IPS-NIHi7 (cell line): ENCODE results near the gene FOXL3.
"Not testable (repeated sequence)": the region's sequence is repeated elsewhere in the genome, so short reads cannot be mapped to it uniquely, and the experiment has no call there.

ENCODE experiments used
- DNase-seq: peaks from one replicate; pipeline ENCODE4 v3.0.0; 2012; ENCODE audit warnings: mixed read lengths; ENCODE audit errors: extremely low spot score

The FOXL3 gene

DNA sequence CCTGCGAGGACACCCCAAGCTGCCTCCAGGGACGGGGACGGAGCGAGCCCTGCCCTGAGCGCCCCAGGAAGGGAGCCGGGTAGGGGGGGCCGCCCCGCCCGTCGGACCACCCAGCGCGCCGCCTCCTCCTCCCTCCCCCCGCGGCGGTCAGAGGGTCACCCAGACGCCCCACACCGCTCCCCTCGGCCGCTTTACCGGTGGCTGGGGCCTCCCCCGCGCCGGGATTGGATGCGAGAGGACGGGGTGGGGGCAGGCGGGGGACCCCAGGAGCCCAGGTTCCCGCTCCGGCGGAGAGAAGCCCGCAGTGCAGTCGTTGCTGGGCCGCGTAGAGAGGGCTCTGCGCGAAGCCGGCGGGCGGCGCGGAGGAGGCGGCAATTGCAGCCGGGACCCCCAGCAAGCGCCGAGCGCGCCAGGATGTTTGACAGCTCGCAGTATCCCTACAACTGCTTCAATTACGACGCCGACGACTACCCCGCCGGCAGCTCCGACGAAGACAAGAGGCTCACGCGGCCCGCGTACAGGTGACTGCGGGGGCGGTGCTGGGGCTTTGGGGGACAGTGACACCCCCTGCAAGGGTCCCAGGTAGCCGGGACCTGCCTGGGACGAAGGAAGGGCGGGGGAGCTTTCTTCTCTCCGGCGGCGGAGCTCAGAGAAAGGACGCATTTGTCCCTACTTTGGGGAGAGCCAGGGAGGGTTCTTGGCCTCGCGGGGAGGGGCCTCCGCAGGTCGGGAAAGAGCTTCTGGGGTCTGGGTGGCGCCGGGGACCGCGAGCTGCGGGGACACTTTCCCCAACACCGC is at the start of gene FOXL3:
TSS of gene FOXL3 (plus strand) at position 415 of the 798 bp plus-strand sequence. CDS start at position 415, 0 bp downstream.
- no peak for DNase-seq

DNA sequence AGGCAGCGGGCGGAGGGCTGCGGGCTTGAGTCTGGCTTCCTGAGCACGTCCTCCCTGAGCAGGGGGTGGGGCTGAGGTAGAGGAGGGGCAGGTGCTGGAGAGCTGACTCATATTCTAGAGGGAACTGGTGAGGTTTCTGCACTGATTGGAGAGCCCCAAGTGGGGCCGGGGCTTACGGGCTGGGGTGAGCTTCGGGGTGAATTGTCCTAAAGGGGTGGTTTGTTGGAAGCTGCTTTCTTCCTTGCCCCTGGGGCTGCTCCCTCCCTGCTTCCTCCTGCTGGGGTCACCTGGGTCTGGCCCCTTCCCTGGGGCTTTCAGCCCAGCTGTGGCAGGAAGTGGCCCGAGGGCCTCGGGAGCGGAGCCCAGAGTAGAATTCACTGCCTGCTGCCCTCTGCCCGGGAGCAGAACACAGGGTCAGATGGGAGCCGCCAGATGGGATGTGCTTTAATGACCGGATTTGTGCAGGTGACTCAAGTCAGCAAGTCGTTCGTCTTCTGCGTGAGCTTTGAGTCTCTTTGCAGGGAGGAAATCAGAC is 49.0 kb upstream of the FOXL3 start:
- peak; percentile 70 for DNase-seq

DNA sequence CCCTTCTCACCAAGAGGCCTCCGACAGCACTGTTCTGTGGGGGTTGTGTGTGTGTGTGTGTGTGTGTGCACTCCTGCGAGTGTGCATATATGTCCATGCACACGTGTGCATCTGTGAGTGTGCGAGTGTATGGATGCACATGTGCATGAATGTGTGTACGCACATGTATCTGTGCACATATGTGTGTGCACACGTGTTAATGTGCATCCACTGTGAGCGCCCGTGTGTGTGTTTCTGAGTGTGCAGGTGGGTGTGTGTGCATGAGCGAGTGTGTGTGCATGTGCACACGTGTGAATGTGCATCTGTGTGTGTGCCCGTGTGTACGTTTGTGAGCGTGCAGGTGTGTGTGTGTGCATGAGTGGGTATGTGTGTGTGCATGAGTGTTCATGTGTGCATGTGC is 48.5 kb upstream of the FOXL3 start:
- DNase-seq, result no peak

DNA sequence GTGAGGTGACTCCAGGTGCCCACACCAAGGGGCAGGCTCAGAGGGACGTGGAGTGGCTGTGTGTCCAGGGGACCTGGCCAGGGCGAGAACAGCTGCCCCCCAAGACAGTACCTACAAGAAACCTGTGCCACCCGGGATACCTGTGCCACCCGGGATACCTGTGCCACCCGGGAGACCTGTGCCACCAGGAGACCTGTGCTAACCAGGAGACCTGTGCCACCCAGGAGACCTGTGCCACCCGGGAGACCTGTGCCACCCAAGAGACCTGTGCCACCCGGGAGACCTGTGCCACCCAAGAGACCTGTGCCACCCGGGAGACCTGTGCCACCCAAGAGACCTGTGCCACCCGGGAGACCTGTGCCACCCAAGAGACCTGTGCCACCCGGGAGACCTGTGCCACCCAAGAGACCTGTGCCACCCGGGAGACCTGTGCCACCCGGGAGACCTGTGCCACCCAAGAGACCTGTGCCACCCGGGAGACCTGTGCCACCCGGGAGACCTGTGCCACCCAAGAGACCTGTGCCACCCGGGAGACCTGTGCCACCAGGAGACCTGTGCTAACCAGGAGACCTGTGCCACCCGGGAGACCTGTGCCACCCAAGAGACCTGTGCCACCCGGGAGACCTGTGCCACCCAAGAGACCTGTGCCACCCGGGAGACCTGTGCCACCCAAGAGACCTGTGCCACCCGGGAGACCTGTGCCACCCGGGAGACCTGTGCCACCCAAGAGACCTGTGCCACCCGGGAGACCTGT is 47.0 kb upstream of the FOXL3 start:
- not testable (repeated sequence) for DNase-seq

DNA sequence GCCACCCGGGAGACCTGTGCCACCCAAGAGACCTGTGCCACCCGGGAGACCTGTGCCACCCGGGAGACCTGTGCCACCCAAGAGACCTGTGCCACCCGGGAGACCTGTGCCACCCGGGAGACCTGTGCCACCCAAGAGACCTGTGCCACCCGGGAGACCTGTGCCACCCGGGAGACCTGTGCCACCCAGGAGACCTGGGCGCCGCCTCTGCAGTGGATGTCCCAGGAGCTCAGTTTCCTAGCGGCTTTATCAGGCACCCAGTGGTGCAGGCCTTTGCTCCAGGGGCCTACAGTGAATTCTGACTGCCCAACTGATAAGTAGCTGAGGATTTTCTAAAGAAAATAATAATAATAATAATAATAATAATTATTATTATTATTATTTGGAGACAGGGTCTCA is 46.4 kb upstream of the FOXL3 start:
- not testable (repeated sequence) for DNase-seq

DNA sequence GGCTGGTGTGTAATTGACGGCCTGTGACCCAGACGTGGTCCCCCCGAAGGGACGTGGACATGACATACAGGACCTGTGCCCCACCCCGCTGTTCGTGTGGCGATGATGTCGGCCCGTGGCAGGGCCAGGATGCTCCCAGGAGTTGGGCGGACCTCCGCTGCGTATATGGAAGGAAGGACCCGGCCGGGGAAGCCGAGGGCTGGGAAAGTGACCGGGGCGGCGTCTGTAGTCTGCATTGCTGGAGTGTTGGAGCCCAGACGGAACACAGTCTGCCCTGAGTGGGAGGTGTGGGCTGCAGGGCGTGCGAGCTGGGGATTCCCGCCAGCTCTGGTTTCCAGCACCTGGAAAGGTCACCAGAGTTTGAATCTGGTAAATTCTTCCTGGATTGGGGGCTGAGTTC is 45.0 kb upstream of the FOXL3 start:
- DNase-seq, result no peak

DNA sequence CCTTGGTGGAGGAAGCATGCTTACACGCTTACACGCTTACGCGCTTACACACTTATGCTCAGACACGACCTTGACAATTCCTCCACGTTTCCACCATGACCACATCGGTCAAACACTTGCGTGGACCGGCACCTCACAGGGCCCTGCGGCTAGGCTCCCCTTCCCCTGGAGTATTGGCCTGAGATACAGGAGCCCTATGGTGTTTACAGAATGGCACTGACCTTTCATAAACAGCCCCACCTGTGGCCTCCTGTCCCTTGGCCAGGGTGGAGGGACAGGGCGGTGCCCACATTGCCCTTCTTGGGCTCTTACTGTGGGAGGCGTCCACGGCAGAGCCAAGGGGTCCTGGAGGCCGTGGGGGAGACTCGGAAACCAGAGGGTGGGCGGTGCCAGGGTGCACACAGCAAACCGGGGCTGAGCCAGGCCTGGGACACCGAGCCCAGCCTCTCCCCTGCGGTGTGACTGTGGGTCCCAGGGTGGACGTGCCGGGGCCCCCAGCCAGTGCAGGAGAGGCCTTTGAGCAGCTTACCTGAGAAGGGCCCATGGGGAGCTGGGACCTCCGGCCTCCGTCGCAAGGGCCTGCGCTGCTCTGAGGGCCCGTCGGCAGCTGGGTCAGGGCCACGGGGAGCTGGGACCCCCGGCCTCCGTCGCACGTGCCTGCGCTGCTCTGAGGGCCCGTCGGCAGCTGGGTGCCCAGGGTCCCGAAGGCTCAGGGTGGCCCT is 44.2 kb upstream of the FOXL3 start:
- no peak for DNase-seq

DNA sequence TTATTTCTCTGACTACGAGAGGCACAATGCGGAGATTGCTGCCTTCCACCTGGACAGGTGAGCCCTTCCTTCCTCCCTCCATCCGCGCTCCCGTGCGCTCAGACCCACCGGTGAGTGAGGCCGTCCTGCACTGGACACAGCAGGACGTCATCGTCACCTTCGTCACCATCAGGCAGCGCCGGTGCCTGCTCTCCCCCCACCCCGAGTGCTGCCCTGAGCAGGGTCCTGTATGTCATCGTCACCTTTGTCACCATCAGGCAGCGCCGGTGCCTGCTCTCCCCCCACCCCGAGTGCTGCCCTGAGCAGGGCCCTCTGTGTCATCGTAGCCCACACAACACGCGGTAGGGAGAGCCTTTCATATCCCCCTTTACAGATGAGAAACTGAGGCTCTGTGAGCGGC is 43.5 kb upstream of the FOXL3 start:
- no peak for DNase-seq

DNA sequence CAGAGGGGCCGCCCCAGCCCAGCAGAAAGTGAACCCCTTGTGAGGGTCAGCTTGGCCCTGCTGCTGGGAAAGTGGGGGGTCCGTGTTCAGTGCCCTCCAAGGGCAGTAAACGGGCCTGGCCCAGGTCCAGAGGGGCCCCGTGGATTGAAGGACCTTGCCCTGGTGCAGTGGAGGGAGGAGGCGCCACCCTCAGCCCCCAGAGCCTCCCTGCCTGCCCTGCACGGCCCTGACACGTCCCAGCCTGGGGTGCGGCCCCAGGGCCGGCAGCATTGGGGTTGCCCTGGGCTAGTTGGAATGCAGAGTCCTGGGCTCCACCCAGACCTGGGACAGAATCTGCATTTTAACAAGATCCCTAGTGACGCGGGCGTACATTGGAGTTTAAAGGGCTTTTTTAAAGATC is 42.8 kb upstream of the FOXL3 start:
- no peak for DNase-seq

DNA sequence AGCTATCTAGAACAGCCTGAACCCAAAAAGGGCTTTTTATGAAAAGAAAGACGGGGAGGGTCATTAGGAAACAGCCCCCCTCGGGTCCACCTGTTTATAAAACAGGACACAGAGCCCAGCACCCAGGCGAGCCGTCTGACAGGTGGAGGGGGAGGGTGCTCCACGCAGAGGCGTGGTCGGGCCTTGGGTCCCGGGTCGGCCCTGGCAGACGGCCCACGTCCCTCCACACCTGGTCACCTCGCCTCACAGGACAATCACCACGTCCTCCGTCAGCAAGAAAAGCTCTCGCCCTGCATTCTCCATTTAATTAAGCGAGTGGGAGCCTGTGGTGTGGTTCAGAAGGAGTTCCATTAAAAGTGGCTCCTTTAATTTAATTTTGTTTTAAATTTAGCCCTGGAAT is 42.3 kb upstream of the FOXL3 start:
- DNase-seq, result no peak

DNA sequence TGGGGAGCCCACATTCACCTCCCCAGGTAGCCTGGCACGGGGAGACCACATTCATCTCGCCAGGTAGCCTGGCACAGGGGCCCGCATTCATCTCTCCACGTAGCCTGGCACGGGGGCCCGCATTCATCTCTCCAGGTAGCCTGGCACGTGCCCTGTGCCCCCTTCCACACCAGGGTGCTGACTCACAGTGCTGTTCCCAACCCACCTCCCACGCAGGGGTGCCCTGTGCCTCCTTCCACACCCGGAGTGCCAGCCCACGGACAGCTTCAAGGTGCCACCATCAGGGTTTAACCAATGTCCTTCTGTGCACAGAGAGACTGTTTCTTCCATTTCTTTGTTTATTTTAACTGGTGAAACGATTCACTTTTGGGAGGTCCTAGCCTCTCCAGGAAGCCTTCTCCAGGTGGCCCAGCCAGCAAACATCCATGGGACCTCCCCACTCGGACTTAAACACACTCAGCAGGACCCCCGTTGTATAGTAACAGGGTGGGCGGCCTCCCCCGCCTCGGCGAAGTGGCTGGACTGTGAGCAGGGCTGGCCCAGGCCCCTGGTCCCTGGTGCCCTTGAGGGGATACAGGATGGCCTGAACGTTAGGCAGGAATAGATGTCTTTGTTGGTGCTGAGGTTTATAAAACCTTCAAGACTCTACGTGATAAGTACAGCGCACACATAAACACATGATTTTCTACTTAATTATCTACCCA is 41.1 kb upstream of the FOXL3 start:
- DNase-seq, result no peak

DNA sequence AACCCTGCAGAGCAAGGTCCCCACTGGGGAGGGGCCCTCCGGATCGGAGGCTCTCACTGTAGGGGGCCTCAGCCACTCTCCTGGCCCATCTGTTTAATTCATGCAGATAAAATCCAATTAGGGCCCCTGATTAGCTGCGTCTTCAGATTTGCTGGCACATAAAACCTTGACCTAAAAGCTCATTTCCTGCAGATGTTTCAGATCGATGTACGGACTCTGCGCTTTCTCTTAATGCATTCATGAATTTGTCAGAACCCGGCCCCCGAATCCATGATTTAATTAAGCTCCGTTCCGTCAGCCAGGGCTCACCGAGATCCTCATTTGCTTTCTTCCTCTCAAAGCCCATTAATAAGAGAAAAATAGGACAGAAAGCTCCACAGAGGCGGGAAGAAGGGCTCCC is 40.0 kb upstream of the FOXL3 start:
- no peak for DNase-seq

DNA sequence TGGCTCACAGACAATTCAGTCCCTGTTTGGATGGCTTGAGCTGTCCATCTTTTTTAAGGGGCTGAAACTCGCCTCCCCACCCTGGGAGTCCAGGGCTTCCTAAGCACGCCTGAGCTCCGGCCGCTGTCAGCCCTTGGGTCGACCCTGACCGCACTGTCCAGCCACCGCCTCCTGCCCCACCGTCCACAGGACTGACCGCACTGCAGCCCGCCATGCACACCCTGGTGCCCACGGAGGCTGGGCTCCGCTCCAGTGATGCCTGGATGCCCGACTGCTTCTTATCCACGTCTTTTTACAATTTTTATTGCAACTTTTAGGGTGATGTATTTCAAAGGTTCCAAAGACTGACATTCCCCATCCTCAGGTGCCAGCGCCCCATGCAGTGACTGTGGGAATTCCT is 39.4 kb upstream of the FOXL3 start:
- no peak for DNase-seq

DNA sequence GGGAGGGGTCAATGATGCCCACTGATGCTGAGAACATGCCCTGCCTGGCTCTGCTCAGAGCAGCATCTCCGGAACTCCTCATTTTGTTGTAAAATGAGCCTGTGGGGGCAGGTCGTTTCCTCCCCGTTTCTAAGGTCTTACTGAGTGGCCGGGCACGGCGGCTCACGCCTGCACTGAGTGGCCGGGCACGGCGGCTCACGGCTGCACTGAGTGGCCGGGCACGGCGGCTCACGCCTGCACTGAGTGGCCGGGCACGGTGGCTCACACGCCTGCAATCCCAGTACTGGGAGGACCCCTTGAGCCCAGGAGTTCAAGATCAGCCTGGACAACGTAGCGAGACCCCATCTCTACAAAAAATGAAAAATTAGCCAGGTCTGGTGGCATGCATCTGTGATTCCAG is 39.0 kb upstream of the FOXL3 start:
- no peak for DNase-seq

DNA sequence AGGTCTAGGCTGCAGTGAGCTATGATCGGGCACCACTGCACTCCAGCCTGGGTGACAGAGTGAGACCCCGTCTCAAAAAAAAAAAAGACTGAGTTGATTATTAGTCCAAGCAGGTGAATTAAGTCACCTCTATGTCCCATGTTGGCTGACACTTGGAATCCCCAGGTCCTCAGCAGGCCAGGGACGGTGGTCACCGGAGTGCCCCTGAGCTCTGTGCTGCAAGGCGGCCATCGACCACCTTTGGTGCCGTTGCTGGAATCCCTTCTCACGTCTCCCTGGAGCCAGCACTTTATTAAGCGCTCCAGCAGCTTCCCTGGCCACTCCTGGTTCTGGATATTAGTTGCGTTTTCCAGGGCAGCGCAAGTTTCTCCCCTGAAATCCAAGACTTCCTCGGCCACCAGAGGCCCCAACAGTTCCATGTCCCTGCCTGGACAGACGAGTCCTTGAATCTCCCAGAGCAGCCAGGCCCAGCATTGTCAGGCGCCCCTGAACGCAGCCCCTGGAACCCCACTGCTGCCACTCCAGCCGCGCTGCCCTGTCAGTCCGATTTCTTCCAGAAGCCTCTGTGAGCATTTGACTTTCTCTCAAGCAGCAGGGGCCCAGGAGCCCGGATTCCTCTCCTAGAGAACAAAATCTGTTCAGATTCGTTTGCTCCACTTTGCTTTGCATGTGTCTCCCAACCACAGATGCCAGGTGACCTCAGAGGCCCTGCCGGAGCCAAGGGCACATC is 38.4 kb upstream of the FOXL3 start:
- no peak for DNase-seq

DNA sequence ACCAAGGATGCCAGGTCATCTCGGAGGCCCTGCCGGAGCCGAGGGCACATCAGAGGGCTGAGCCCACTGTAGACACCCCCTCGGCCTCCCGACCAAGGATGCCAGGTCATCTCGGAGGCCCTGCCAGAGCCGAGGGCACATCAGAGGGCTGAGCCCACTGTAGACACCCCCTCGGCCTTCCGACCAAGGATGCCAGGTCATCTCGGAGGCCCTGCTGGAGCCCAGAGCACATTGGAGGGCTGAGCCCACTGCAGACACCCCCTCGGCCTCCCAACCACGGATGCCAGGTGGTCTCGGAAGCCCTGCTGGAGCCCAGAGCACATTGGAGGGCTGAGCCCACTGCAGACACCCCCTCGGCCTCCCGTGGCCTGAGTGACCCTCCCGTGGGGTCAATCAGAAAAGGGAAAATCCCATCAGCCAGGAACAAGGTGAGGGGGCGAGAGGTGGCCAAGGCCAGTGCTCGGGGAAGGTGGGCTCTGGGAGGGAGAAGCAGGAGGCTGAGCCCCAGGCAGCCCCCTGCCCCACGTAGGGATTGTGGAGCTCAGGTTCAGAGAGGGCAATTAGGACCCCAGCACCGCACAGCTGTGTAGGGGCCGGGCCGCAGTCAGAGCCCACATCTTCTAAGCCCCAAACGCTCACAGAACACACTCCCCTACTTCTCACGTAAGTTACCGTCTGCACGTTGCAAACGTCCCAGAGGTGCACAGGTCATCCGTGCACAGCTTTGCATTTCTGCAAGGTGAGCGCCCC is 37.6 kb upstream of the FOXL3 start:
- DNase-seq, result no peak

DNA sequence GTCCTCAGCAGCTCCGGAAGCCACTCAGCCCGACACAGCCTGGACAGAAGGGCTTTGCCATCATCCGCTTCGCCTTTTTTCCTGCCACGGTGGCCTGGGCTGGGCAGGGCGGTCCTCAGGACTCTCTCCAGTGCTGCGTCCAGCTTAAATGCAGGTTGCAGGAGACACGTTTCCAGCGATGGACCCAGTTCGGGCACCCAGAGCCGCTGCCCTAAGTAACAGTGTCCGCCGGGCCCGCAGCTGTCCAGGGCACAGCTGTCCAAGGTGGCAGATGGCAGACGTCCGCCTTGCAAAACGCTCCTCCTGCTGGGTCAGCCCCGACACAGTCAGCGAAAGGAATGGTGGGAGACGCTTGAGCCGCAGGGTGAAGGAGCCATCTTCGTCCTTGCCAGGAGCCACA is 37.0 kb upstream of the FOXL3 start:
- DNase-seq, result no peak

DNA sequence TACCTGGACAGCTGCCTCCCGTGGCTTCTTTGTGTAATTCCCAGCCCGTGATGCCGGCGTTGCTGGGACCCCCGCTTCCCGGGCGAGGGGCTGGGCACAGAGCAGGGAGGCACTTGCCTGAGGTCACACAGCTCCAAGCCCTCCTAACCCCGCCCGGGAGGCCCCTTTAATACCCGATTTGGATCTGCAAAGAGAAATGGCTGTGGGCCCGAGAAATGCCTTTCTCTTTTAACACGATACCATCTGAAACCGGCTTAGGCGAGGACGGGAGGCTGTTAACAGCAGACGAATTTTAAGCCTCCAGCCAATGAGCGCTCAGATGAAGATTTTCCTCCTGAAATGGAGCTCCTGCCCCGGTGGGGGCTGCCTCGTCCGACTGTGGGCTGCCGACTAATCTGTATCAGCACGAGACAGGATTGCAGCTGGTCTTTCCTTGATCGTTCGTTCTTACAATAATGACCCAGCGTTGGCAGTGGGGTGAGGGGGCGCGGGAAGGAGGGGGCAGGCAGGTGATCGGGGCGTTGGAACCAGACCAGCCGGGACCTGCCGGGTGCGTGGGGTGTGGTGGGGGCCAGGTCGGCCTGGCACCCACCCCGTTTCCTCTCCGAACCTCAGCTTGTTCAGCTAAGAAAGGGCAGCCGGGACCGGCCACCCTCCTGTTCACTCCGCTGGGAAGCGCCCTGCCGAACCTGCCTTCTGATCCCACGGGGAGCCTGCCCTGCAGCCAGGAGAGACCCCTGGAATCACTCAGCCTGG is 36.2 kb upstream of the FOXL3 start:
- no peak for DNase-seq

DNA sequence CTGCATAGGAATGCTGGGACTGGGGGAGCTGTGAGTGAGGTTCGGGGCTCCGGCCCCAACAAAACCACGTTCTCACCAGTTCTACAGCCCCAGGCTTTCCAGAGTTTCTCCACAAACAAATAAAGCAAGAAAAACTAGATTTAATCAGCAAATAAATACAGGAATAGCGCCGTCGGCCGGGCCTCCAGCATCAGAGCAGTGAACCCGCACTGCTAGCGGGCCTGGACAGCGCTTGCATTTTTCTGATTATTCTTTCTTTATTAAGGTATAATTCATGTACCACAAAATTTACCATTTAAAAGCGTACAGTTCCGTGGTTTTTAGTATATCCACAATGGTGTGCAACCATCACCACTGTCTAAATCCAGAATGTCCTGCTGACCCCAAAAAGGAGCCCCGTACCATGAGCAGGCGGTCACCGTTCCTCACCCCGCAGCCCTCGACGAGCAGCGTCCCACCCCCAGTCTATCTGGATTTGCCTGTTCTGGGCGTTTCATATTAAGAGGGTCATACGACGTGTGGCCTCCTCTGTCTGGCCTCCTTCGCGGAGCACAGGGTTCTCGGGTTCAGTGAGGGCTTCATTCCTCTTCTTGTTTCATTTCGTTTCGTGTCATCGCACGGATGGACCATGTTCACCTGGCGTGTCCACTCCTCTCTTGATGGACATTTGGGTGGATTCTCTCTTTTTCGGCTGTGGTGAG is 35.5 kb upstream of the FOXL3 start:
- DNase-seq, result no peak
